ENCODE data around the gene ITGA11.

Gene ITGA11, protein sequence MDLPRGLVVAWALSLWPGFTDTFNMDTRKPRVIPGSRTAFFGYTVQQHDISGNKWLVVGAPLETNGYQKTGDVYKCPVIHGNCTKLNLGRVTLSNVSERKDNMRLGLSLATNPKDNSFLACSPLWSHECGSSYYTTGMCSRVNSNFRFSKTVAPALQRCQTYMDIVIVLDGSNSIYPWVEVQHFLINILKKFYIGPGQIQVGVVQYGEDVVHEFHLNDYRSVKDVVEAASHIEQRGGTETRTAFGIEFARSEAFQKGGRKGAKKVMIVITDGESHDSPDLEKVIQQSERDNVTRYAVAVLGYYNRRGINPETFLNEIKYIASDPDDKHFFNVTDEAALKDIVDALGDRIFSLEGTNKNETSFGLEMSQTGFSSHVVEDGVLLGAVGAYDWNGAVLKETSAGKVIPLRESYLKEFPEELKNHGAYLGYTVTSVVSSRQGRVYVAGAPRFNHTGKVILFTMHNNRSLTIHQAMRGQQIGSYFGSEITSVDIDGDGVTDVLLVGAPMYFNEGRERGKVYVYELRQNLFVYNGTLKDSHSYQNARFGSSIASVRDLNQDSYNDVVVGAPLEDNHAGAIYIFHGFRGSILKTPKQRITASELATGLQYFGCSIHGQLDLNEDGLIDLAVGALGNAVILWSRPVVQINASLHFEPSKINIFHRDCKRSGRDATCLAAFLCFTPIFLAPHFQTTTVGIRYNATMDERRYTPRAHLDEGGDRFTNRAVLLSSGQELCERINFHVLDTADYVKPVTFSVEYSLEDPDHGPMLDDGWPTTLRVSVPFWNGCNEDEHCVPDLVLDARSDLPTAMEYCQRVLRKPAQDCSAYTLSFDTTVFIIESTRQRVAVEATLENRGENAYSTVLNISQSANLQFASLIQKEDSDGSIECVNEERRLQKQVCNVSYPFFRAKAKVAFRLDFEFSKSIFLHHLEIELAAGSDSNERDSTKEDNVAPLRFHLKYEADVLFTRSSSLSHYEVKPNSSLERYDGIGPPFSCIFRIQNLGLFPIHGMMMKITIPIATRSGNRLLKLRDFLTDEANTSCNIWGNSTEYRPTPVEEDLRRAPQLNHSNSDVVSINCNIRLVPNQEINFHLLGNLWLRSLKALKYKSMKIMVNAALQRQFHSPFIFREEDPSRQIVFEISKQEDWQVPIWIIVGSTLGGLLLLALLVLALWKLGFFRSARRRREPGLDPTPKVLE

DNA sequence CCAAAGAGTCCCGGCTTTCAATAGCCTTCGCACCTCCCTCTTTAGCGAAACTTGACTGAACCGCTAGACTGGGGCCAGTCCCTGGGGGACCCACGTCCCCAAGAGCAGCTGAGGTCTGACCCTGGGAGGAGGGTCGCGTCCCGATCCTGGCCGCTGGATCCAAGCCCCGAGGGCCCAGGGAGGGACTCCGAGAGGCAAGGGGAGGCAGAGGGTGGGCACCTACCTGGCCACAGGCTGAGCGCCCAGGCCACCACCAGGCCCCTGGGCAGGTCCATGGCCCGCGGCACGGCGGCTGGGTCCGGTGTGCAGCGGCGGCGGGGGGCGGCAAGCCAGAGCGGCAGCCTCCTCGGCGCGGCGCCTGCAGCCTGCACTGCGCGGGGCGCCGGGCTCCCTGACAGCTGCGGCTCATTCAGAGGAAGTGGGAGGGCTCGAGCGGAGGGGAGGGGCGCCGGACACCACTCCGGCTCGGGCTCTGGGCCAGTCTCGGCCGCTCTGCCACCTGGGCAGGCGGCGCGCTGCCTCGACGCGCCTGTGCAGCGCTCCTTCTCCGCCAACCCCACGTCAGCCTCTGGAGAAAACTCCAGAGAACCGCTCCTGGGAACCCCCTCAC, at the start of gene ITGA11:
Gene ITGA11 (minus strand): TSS at position 372 of the 610 bp plus-strand sequence. CDS start 97 bp downstream, at position 275.
- DNase-seq = peak; percentile 27

DNA sequence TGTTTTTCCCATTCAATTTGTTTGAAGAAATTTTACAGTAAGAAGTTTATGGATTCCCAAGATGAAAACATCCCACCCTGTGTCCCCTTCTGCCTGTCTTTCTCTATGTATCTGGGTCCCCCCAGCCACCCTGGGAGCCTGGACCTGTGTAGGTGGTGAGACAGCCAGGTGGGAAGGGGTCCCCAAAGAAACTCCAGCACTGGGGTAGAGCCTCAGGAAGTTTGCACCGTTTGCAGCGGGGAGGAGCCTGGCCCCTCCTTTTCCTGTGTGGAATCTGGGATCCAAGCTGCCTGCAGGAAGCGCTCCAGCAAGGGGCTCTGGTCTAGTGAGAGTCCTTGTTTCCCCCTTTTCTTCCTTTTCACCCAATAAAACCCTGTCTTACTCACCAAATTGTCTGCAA, 49.4 kb upstream of the ITGA11 start:
- DNase-seq = no peak

DNA sequence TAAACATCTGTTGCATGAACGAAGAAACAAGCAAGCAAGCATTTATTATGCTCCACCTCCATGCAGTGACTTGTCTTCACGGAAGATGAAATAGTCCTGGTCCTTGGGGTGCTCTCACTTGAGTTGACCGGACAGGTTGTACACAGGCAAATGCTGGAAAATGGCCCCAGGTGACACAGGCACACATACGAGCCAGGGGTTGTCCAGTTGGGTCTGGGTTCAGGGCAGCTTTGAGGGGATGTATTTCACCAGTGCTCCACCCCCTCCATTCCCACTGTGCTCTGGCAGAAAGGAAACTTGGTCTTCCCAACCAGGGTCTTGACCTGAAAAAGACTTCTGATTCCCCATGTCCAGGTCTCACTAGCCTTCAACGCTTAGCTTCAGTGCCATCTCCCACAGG, 48.3 kb upstream of the ITGA11 start:
- DNase-seq = no peak

DNA sequence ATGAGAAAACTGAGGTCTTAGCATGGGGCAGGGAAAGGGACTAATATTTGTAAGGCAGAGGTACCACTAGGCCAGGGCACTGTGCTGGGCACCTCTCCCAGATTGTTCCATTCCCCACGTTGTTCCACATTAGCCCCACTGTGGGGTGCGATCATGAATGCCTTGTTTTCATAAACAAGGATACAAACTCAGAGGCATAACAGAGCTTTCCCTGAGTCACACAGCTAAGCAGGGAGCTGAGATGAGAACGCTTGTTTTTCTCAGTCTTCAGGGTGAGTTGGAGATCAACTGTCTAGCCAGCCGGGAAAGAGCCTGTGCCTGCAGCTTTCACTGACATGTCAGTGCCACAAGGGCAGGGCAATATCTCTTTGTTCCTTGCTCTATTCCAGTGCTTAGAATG, 47.9 kb upstream of the ITGA11 start:
- DNase-seq = no peak

DNA sequence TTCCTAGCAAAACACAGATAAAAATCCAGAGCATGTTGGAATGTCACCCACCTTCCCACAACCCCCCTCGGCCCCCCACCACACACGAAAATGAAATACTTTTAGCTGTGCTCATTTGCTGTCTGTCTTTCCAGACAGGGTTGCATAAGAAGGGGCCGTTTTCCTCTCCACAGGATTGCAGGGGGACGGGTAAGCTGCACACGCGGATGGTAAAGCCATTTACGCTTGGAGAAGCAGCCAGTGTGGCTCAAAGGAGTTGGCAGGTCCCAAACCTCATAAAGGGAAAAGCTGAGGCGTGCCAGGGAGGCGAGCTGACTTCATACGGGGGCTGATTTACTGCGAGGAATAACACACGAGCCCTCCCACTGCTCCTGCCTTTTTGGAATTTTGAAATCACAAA, 47.4 kb upstream of the ITGA11 start:
- DNase-seq = no peak

DNA sequence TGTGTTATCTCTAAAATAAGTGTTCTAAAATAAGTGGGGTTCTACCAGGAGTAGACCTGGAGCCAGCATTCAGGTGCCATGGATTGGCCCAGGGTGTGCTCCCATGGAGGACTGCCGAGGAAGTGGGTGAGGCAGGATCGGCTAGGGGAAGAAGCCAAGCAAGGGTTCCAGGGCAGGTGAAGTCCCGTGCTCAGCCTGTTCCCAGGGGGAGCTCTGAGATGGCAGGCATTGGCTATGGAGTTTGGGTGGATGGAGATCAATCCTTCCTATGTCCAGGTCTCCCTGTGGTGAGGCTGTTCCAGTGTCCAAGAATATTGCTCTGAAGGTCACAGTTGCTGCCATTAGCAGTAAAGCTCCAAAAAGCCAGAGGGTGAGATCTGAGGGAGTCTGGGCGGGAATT, 46.9 kb upstream of the ITGA11 start:
- DNase-seq = no peak

DNA sequence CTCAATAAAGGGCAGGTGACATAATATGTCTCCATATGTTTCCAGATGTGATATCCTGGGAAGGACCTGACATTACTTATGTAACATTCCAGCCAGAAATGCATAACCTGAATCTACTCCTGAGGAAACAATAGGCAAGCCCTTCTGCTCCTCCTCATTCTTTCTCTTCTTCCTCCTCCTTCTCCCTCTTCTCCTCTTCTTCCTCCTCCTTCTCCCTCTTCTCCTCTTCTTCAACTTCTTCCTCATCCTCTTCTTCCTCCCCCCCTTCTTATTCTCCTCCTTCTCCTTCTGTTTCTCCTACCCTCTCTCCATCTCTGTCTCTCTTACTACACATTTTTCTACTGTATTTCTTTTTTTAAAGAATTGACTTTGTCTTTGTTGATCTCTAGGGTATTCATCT, 43.5 kb upstream of the ITGA11 start:
- no peak for DNase-seq

DNA sequence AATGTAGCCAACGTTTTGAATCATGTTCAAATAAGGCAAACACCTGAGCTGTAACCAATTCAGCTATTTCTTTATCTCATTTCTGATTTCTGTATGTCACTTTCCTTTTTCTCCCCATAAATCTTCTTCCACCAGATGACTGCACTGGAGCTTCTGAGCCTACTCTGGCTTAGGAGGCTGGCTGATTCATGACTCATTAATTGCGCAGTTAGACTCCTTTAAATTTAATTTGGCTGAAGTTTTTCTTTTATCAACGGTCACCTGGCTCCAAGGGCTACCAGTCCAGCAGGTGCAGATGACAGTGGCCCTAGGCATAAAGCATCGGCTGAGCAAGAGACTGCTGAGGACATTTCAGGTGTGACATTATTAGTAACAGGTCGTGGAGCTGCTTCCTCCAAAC, 39.6 kb upstream of the ITGA11 start:
- no peak for DNase-seq

DNA sequence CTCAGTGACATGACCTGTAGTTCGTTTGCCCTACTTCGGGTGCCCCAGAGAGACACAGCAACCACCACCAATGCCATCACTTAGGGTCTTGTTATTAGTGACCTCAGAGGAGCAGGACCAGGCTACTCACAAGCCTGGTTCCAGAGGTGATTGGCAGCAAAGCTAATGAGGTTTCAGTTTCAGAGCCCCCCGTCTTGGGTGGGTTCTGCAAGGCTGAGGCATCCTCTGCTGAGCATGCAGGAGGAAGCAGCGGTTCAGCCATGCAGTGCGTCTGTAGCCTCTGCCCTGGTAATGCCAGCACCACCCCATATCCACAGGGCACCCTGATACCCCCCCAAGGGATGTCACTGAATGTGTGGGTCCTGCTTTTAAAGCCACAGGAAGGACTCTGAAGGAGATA, 39.0 kb upstream of the ITGA11 start:
- no peak for DNase-seq

DNA sequence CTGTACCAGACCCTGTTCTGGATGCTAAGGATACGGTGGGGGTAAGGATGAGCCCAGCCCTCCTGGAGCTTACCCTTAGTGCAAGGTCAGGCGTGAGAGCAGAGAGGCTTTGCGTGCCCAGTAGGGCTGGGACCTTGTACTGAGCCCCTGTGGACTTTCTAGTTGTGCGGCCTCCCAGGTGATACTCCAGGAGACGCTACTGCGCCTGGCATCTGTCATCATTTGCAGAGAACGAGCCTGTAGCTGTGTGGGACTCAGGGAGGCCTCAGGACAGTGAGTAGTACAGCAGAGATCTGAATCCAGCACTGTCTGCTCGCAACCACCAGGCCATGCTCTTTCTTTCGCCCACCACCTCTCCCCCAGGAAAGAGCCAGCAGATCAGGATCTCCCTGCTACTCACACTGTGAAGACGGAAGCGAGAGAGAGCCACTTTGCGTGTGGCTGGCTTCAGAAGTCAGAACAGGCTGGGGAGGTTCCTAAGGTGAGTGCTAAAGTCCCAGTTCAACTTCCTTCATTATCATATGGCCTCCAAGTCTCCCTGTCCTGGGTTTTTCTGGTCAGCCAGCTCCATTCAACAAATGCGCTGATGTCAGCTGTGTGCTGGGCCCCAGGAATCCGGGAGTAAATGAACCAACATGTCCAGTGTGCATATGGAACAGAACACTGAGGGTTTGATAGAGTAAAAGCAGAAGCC, 38.2 kb upstream of the ITGA11 start:
- no peak for DNase-seq

DNA sequence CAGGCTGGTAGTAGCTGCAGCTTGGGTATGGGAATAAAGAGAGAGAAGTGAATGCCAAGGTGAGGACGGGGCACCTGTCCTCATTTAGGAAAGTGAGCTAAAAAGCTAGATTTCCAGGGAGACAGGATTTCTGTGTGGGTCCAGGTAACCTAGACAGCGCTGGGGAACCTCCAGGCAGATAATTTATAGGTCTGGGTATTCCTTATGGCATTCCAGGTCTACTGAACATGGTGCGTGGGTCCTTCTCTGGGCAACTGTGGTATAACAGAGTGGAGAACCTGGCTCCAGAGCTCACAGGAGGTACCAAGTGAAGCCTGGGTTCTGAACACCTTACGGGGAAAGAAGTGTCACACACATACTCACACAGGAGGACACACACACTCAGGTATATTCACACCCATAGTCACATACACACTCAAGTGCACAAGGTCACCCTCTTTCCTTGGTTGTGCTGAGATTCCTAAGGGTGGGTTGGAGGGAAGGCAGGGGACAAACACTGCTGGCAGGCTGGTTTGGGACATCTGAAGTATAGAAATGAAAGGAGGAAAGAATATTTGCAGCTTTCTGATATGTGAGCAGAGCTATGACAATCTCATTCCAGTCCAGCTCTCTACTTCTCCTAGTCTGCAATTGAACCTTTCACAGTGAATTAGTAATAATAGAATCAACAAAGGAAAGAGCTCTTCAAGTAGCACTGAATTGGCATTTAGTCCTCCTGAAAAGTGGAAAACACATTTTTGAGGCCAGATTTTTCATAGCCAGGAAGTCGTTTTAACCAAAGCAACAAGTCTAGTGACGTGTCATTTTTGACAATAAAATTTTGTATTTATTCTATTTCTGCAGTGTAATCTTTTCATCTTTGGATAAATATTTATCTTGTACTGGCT, 37.4 kb upstream of the ITGA11 start:
- DNase-seq = no peak

DNA sequence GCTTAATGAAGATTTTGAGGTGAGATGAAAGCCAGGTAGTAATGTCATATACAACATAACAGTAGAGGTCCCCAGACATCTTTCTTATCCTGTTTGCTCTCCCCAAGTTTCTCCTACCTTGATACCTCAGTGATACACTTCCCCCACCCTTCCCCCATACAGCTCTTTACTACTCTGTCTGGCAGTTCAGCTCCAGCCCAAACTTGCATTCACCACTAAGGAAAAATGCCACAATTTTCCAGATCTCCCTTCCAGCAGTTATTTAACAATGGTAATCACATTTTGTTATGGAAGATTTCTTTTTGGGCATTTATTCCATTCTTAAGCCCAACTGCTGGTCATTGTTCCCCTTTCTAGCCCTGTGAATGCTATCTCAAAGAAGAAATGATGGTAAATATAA, 34.9 kb upstream of the ITGA11 start:
- DNase-seq = no peak

DNA sequence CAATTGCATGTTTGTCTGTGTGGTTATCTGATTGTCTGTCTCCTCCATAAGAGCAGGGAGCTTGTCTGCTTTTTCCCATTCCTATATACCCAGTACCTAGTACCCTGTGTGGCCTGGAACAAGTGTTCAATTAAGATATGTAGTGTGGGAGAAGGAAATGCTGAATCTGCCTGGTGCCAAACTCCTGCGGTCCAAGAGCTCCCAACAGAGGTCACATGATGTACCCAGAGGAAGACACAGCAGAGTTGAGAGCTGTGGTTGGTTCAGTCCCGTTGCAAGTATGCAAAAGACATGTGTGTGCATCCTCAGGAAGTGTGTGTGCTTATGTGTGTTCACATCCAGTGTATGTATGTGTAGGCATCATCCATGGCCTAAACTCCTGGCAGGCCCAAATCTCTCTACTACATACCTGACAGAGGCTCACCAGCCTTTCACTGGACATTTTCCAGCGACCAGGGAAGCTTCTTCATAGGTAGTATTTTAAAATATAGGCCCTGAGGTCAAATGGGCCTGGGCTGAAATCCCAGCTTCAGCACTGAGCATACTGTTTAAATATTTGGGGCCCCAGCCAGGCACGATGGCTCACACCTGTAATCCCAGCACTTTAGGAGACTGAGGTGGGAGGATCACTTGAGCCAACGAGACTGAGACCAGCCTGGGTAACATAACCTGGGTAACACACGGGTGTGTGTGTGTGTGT, 34.0 kb upstream of the ITGA11 start:
- no peak for DNase-seq

DNA sequence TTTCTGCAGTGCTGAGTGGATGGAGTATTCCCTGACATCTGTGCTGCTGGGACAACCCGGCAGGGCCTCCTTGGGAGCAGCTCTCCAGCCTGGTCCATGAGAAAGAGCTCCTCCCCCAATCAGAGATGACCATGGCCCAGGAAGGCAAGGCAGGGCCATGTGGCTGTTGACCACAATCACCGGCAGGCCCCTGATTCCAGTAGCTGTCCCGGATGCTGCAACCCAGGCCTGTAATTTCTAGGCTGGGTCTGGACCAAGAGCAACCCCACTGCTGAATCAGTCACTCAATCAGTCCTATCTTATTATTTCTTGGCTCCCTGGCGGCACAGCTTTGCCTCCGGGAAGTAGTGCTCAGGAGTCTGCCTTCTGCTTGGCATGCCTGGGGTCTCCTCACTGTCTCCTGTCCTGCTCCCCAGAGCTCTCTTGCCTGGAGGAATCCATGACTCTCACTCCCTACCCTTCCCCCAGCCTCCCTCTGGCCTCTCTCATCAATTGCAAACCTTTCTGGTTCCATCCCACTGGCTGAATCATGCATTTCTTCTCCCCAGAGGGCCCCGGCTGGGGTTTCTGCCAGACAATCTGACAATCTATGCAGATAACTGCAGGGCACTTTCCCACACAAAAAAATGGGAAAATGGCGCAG, 32.6 kb upstream of the ITGA11 start:
- no peak for DNase-seq

DNA sequence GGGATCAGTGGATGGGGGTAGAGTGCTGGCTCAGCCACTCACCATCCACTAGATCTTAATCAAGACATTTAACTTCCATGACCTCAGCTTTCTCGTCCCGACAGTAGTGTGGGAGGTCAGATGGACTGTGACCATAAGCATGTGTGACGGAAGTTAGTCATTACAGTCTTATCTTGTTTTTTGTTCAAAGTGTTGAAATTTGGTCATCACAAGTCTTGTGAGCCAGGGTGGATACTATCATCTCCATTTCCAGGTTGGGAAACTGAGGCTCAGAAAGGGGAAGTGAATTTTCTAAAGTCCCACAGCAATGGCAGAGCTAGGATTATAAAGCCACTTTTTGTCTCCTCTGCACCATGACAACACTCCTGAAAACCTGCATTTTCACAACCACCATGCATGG, 32.0 kb upstream of the ITGA11 start:
- DNase-seq = no peak

DNA sequence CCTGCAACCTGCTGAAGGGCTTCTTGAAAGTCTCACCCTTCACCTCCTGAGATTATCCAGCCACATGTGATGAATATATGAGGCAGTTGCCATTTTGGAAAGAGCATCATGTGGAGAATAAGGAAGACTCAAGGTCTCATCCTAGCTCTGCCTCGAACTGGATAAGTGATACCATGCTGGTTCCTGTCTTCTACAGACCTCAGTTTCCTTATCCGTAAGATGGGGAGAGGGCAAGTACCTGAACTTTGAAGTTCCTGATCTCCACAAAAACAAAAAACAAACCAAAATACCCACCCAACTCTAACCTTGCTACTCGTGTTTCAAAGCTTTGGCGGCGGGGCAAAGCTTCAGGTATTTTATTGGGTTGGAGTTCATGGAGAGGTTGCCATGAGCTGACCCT, 31.5 kb upstream of the ITGA11 start:
- no peak for DNase-seq

DNA sequence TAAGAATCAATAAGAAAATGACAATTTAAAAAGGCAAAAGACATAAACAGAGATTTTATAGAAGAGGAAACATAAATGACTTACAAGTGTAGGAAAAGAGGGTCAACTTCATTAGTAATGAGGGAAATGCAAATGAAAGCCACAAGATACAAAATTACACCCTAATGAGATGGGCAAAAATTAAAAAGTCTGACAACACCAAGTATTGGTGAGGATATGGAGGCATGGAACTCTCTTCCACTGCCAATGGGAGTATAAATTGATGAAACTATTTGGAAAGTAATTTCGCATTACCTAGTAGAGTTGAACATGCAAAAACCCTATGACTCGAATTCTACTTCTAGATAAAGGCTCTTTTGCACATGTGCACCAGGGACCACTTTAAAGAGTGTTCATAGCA, 28.2 kb upstream of the ITGA11 start:
- DNase-seq = no peak

DNA sequence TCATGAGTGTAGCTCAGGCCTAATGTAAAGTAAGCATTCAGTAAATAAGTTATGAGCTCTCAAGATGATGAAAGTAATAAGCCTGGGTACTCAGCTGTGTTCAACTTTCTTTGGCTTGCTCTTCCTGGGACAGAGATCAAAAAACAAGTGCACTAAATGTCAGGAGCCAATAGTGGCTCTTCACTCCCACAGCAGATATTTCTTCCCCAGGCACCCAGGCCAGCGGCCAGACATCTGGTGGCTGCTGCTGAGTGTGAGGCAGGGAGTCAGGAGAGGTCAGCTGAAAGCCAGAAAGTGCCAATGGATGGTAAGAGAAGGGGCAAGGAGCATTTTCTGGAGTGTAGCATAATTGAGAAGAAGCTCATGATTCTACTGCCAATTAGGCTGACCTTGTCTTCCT, 18.2 kb upstream of the ITGA11 start:
- DNase-seq = no peak

DNA sequence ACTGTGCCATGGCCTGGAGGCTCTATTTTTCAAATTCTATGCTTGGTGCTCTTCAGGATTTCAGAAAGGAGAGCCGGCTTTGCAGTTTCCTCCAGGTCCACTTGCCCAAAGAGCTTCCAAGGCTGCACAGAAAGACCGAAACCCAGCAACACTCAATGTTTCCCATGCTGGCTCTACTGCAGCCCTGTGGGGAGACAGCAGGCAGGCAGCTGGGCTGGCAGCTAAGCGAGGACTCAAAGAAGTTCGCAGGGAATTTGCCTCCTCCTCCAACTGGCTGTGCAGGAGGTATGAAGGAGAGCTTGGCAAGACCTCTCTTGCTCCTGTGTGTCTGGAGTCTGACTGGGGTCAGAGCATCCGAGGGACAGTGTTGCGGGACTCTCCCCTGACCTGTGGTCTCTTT, 17.4 kb upstream of the ITGA11 start:
- no peak for DNase-seq
